Activated T-helper 17 cell treated with anti-CD3 and anti-CD28 coated beads, Interleukin-2, amount 50 U/mL, for 72 hours (primary cell): ENCODE results near the gene LEP. TPM values are rescaled to one million over a fixed set of nuclear protein-coding genes. Genes with fewer than 3 reads are reported as not detected.

Experiments
- ATAC-seq: fragments of 150-1000 bp; cut with Tn5 transposase; replicated peaks from 2 replicates; pipeline ENCODE4 v1.10.0; 2021; ENCODE audit warnings: mild to moderate bottlenecking, moderate library complexity
- H3K27ac Mint-ChIP-seq: one replicate; pipeline ENCODE4 v1.8.0; 2022; ENCODE audit warnings: mixed read lengths
- H3K27me3 Mint-ChIP-seq: one replicate; pipeline ENCODE4 v1.8.0; 2022; ENCODE audit warnings: mixed read lengths
- H3K36me3 Mint-ChIP-seq: one replicate; pipeline ENCODE4 v1.8.0; 2022; ENCODE audit warnings: low read depth, mild to moderate bottlenecking, mixed read lengths
- H3K4me1 Mint-ChIP-seq: one replicate; pipeline ENCODE4 v1.8.0; 2022; ENCODE audit warnings: mixed read lengths
- H3K4me3 Mint-ChIP-seq: one replicate; pipeline ENCODE4 v1.8.0; 2022; ENCODE audit warnings: mild to moderate bottlenecking, mixed read lengths
- H3K9me3 Mint-ChIP-seq: one replicate; pipeline ENCODE4 v1.8.0; 2022; ENCODE audit warnings: mixed read lengths
- total RNA-seq, 2 donors: library from RNA; stranded (reverse); gene quantifications; one replicate each; pipeline ENCODE4 v1.2.3, GENCODE V29; 2022

Gene LEP
- total RNA-seq, 2 donors from 2014 or later: not detected

DNA sequence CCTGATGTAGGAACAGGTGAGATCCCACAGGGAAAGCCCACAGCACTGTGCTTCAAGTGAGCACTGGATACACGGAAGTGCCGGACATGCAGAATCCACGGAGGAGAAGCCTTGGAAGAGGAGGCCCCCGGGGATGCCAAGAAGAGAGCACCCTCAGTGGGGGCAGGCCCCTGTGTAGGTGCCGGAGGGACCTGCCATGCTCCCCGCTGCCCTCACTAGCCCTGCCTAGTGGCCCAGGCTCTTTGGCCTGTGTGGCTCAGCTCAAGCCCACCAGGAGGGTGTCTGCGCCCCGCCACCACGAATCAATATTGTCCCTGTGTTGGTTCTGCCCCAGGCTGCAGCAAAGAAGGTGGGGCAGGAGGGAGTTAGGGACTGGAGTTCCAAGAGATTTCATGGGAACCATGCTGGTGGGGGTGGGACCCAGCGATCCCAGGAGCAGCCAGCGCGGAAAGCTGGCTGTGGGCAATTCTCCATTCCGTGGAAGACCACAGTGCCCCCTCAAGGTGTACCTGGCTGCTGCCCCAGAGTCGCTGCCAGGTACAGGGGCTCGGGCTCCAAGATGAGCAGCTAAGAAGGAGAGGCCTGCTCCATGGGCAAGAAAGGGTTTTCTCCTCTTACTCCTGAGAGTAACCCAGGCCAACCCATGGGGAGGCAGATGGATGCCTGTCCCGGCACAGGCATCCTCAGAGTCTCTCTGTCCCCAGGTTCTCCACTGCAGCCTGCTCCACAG is 34.9 kb upstream of the LEP start:
- Mint-ChIP-seq H3K4me1 (peaks cover 9% of the 10 kb centered on the region), H3K9me3 (no peaks in the 10 kb centered on the region), H3K36me3 (no peaks in the 10 kb centered on the region), H3K27me3 (peaks cover 33% of the 10 kb centered on the region), H3K27ac (no peak overlapping the region), H3K4me3 (no peak overlapping the region)
- no peak for ATAC-seq

DNA sequence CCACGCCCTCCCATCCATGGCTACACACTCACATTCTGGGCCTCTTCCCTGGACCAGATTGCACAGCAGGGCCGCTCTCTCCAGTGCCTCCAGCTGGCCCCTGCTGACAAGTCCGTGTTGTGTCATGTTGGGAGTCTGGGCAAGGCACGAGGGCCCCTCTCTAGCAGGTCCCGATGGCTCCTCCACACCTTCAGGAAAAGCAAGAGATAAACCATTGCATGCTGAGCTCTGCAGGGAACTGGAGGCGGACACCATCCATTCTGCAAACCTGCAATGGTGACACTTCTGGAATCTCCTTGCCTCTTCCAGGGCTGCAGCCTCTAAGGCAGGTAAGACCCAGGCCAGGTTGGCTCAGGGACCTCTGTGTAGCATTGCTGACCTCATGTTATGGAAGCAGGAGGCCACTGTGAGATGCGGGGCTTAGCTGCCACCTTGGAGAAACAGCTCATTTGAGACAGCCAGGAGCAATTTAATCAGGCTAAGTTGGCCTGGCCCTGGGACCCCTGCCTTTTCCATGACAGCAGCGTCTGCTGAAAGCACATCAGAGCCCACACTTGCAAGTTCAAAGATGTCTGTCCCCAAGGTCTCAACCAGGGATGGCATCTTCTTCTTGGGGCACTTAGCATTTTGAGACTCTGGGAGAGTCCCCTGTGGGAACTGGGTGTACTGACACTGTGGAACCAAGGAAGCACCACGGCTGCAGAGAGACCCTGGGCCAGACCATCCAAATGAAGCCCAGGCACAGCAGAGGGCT is 34.2 kb upstream of the LEP start:
- Mint-ChIP-seq H3K27me3 (peaks cover 28% of the 10 kb centered on the region), H3K9me3 (no peaks in the 10 kb centered on the region), H3K36me3 (no peaks in the 10 kb centered on the region), H3K4me1 (peaks cover 3% of the 10 kb centered on the region), H3K4me3 (no peak overlapping the region), H3K27ac (no peak overlapping the region)
- ATAC-seq: no peak

DNA sequence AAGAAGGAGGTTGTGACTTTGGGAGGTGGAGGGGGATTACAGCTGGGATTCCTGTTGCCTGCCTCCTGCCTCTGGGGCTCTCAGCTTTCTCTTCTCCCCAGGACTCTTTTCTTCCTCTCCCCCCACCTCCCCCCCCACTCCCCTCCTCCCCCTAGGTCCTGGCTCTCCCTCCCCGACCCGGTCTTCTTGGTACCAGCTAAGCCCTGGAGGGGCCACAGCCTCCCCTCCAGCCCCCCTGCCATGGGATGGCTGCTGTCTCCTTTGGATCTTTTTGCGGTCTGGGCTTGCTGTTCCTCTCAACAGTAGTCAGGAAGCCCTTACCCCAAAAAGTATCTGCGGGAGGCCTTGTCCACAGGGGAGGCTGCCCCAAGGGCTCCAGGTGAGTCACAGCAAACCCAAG is 33.5 kb upstream of the LEP start:
- H3K27me3 Mint-ChIP-seq: peaks cover 21% of the 10 kb centered on the region
- no peak overlapping the region for H3K4me3 Mint-ChIP-seq
- H3K27ac Mint-ChIP-seq: no peak overlapping the region
- no peaks in the 10 kb centered on the region for H3K36me3 Mint-ChIP-seq
- H3K9me3 Mint-ChIP-seq: no peaks in the 10 kb centered on the region
- H3K4me1 Mint-ChIP-seq: no peaks in the 10 kb centered on the region
- ATAC-seq: no peak

DNA sequence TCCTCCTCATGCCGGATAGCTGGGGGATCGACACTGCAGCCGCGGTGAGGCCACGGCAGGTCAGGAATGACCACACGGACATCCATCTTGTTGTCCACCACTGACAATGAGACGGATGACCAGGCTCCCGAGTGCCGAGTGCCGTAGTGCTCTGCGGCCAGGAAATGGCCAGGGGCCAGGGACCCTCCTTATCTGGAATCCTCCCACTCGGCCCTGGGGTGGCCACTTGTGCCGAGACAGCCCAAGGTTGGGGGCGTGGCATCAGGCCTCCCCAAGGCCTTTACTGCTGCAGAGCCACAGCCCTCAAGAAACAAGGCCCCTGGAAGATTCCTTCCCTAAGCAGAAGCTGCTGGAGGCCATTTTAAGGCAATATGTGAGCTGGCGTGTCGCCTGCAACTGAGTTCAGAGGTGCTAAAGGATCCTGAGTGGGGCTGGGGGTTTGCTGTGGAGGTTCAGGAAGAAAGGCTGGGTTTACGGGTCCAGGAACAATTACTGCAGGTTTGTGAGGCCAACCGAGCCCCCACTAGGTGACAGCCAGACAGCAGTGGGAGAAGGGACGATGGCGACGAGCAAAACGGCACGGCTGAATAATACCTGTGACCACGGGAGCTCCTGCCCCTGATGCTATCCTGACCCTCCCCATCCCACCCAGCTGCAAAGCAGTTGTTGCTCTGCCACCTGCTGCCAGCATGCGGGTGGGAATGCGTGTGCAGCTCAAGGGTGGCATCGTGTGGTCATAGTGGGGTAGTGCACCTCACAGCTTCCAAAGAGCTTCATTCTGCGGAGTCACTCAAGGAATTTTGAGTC is 31.6 kb upstream of the LEP start:
- no peaks in the 10 kb centered on the region for H3K36me3 Mint-ChIP-seq

DNA sequence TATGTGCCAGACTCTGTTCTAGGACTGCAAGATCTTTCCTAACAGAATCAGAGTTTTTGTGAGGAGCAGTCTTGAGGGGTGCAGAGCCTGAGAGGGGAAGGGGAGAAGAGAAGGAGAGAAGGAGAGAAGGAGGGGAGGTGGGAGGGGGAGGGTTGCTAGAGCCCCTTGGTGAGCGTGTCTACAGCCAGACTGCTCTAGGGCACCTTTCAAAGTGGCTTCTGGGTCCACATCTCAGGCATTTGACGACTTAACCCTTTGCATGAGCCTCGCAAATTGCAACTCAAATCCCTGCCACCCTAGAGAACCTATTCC is 31.1 kb upstream of the LEP start:
- no peaks in the 10 kb centered on the region for H3K4me1 Mint-ChIP-seq
- H3K36me3 Mint-ChIP-seq: no peaks in the 10 kb centered on the region
- H3K27ac Mint-ChIP-seq: no peak overlapping the region
- peaks cover 10% of the 10 kb centered on the region for H3K27me3 Mint-ChIP-seq
- no peaks in the 10 kb centered on the region for H3K9me3 Mint-ChIP-seq
- H3K4me3 Mint-ChIP-seq: no peak overlapping the region
- ATAC-seq: no peak

More for the DNA sequence above, 31.6 kb upstream of the LEP start:
- no peaks in the 10 kb centered on the region for H3K4me1 Mint-ChIP-seq
- ATAC-seq: peak; percentile 68
- no peak overlapping the region for H3K4me3 Mint-ChIP-seq
- H3K27ac Mint-ChIP-seq: no peak overlapping the region
- H3K9me3 Mint-ChIP-seq: no peaks in the 10 kb centered on the region
- H3K27me3 Mint-ChIP-seq: peaks cover 14% of the 10 kb centered on the region

DNA sequence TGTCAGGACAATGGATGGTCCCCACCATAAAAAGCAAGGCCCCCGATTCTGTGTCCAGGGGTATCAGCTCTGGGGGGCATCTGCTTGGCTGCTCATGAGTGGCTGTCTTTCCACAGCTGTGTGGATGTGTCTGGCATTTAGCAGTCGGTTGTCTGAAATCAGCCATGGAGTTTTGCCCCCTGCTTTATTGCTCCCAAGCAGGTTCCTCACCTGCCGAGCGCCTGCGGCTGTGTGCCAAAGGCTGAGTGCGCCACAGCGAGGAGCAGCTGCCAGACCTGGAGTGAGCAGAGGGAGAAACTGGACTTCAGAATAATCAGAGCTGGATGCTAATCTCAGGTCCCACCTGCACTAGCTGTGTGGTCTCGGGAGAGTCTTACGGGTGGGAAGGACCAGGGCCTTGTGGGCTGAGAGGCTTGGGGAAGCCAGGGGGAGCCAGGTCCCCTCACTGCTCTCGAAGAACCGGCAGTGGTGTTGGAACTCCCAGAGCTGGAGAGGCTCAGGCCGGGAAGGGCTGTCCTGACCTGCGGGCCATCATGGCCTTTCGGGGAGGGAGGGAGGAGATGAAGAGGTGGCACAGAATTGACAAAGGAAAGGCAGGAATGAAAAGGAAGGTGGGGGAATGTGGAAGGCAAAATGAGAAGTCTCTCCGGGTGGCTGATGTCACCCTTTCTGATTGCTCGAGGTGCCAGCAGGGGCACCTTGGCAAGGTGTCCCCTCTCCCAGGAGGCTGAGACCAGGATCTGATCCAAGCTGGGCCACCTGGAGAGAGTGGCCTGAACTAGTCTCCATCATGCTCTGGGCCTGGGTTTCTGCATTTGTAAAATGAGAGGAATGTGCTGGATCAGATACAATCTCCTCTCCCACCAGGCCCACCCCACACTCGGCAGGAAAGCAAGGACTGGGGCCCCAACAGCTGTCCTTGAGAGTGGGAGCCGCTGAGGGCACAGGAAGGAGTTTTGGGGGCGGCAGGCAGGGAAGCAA is 30.2 kb upstream of the LEP start:
- no peak overlapping the region for H3K27ac Mint-ChIP-seq
- no peak for ATAC-seq
- peaks cover 9% of the 10 kb centered on the region for H3K27me3 Mint-ChIP-seq
- no peaks in the 10 kb centered on the region for H3K9me3 Mint-ChIP-seq
- H3K4me1 Mint-ChIP-seq: no peaks in the 10 kb centered on the region
- no peaks in the 10 kb centered on the region for H3K36me3 Mint-ChIP-seq
- H3K4me3 Mint-ChIP-seq: no peak overlapping the region

DNA sequence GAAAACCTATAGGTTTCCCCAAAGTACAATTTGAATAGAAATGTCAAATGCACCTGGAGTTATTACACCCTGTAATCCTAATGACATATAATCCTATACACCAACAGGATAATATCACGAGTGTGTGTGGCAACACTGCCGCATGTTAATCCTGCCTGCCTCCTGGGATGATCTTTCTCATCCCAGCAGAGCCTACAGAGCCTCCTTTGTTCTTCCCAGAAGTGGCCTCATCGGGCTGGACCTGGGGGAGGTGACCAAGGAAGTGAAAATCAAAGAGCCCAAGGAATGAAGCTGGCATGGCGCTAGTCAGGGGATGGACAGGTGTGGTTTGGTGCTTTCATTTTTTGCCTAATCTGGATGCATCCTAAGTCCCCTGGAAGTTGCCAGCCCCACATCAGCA is 29.5 kb upstream of the LEP start:
- no peak for ATAC-seq
- peaks cover 8% of the 10 kb centered on the region for H3K27me3 Mint-ChIP-seq
- H3K27ac Mint-ChIP-seq: no peak overlapping the region
- no peaks in the 10 kb centered on the region for H3K9me3 Mint-ChIP-seq
- no peaks in the 10 kb centered on the region for H3K4me1 Mint-ChIP-seq
- no peak overlapping the region for H3K4me3 Mint-ChIP-seq
- H3K36me3 Mint-ChIP-seq: no peaks in the 10 kb centered on the region

DNA sequence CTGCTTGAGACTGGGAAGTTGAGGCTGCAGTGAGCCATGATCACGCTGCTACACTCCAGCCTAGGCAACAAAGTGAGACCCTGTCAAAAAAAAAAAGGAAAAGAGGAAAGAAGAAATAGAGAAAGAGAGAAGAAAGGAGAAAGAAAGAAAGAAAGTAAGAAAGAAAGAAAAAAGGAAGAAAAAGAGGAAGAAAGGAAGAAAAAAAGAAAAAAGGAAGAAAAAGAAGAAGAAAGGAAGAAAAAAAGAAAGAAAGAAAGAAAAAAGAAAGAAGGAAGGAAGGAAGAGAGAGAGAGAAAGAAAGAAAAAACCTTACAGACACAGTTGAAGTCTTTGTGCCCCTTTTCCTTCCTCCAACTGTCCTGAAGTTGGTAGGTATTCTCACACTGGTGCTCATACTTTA is 26.6 kb upstream of the LEP start:
- ATAC-seq: no peak
- Mint-ChIP-seq H3K27ac (no peak overlapping the region), H3K4me3 (no peak overlapping the region), H3K9me3 (no peaks in the 10 kb centered on the region), H3K27me3 (peaks cover 12% of the 10 kb centered on the region), H3K36me3 (no peaks in the 10 kb centered on the region), H3K4me1 (no peaks in the 10 kb centered on the region)

DNA sequence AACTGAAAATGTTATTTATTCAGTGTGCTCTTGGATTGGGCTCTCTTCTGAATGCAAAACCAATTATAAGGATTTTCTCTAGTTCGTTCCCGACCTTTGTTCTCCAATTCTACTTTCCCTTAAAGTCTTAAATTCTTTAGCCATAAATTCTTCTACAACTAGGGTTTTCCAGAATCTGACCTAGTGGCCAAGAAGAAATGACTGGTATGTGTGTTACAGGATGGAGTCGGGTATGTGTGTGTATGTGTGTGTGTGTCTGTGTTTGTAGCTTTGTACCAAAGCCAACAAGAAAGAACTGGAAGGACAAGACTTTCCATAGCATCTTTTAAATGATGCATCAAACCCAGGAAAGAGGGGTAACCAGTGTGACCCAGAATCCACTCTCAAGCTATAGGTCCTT is 25.8 kb upstream of the LEP start:
- Mint-ChIP-seq H3K9me3 (no peaks in the 10 kb centered on the region), H3K27ac (no peak overlapping the region), H3K4me3 (no peak overlapping the region), H3K27me3 (peaks cover 12% of the 10 kb centered on the region), H3K4me1 (no peaks in the 10 kb centered on the region), H3K36me3 (no peaks in the 10 kb centered on the region)
- ATAC-seq: no peak

DNA sequence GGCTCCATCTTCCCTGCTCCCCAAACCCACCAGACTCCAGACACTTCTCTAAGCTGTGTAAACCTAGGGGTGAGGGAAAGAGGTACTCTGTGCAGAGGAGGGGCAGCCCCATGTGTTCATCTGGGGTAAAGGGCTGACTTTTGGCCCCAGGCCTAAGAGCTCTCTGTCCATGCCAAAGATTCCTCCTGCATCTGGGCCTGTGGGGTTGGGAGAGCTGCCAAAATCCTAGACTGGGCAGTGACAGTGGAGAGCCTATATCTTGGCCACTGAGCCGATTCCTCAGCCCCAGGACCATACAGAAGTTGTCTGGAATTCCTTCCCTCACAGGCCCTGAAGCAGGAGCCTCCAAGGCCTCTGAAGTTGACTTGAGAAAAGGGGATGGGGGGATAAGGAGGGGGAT is 25.3 kb upstream of the LEP start:
- peaks cover 12% of the 10 kb centered on the region for H3K27me3 Mint-ChIP-seq
- no peak for ATAC-seq
- no peaks in the 10 kb centered on the region for H3K9me3 Mint-ChIP-seq
- H3K27ac Mint-ChIP-seq: no peak overlapping the region
- H3K4me3 Mint-ChIP-seq: no peak overlapping the region
- H3K4me1 Mint-ChIP-seq: no peaks in the 10 kb centered on the region
- H3K36me3 Mint-ChIP-seq: no peaks in the 10 kb centered on the region

DNA sequence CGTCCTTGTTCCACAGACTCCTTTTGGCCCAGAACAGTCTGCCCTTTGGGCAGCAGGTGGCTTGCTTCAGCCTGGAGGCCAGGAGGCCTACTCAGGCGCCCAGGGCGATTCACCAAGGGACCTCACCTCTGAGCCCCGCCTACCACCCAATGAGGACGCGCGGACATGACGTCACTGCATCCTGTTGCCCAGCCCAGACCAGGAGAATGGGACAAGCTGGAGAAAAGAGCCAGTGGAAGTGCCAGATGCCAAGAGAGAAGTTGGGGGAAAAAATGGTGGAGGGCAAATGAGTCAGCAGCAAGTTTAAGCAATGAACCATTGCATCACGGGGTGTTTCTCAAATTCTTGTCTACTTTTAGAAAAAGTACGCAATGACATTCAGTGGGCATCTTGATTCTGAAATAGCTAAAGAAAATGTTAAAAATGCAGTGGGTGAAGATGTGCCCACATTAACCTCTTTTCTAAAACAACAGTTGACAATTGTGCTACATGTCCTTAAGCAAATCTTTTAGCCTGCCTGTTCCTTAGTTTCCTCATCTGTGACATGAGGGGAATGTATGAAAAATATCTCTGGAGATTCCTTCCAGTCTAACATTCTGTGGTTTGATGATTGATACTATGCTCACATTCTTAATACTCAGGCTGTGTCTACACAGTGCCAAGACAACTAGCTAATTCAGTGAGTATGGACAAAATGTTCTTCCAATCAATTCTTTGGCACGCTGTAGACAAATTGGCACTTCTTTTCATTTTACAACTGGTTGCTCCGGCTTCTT is 23.9 kb upstream of the LEP start:
- H3K36me3 Mint-ChIP-seq: no peaks in the 10 kb centered on the region
- peaks cover 15% of the 10 kb centered on the region for H3K27me3 Mint-ChIP-seq
- no peak overlapping the region for H3K4me3 Mint-ChIP-seq
- no peak for ATAC-seq
- no peak overlapping the region for H3K27ac Mint-ChIP-seq
- no peaks in the 10 kb centered on the region for H3K9me3 Mint-ChIP-seq
- H3K4me1 Mint-ChIP-seq: no peaks in the 10 kb centered on the region

DNA sequence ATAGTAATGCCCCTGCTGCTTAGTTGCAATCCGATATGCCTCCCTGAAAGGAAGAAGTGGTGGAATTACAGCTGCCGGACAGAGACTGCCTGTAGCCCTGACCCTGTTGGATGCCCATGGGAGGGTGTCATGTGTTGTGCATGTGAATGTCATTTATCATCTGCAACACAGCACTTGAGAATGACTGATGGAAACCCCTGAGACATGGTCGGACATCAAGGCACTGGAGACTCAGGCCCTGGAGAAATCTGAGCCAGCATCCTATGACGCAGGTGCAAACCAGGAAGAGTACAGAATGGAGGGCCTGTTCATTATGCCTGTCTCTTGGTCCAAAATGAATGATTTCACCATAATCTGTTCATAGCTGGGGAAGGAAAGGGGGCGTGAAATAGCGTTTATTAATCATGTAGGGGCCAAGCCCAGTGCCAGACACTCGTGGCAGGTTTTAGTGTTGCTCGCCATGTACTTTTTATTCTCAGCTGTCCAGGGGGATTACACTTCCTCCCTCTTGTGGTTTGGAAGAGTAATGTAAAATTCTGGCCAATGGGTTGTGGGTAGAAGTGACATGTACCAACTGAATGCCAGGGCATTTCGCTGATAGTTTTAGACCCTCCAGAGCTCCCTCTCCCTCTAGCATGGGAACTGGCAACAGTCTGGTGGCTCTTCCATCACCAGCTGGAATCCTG is 23.0 kb upstream of the LEP start:
- Mint-ChIP-seq H3K27ac (no peak overlapping the region), H3K9me3 (no peaks in the 10 kb centered on the region), H3K4me1 (no peaks in the 10 kb centered on the region), H3K27me3 (peaks cover 16% of the 10 kb centered on the region), H3K4me3 (no peak overlapping the region), H3K36me3 (no peaks in the 10 kb centered on the region)
- no peak for ATAC-seq

DNA sequence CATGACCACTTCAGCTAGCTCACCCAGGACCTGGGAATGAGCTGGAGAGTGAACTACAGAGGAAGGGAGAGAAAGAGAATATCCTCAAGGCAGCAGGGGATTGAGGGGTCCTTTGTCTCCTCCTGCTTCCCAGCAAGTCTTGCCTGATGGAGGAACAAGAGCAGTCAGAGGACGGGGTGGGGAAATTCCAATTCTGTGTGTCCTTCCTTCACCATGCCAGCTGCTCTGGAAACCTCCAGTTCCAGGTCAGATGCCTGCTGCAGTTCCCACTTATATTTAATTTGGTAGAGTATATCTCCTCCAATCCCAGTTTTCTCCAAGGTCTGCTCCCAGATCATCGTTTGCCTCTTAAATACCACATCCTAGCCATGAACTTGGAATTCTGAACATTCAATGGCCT is 21.4 kb upstream of the LEP start:
- ATAC-seq: no peak
- Mint-ChIP-seq H3K27me3 (peaks cover 13% of the 10 kb centered on the region), H3K9me3 (no peaks in the 10 kb centered on the region), H3K36me3 (no peaks in the 10 kb centered on the region), H3K4me1 (no peaks in the 10 kb centered on the region), H3K4me3 (no peak overlapping the region), H3K27ac (no peak overlapping the region)
